Measurements from ENCODE around the gene L3MBTL3. TPM values are rescaled to one million over a fixed set of nuclear protein-coding genes. Genes with fewer than 3 reads are reported as not detected.

The L3MBTL3 gene
- total and polyA plus RNA-seq, 4 experiments from 2014 or later: 2.6 to 44.1 (median 24.3) TPM

- Mint-ChIP-seq H3K4me1 (peaks cover 13 to 18% (median 16%) of the 10 kb centered on the region in 4 donors), H3K27me3 (no peaks in the 10 kb centered on the region), H3K9me3 (no peaks in the 10 kb centered on the region), H3K27ac (peak overlapping the region in 2 of 7 donors; percentile 1 to 43), H3K4me3 (no peak overlapping the region), H3K36me3 (peaks cover 57 to 71% of the 10 kb centered on the region in 2 donors)
- H3K27ac ChIP-seq (ENCODE audit: low read depth, low read length): no peak overlapping the region
- no peak overlapping the region for H3K4me3 ChIP-seq (ENCODE audit: low read length in 2 of 2)
- peaks cover 50% of the 10 kb centered on the region for H3K36me3 ChIP-seq (ENCODE audit: insufficient read depth, low read length)
- H3K9me3 ChIP-seq (ENCODE audit: control insufficient read depth in 1 of 2, low read length in 2 of 2): no peaks in the 10 kb centered on the region
- no peak for DNase-seq
- H3K27me3 ChIP-seq (ENCODE audit: insufficient read depth, low read length): no peaks in the 10 kb centered on the region
- H3K4me1 ChIP-seq (ENCODE audit: insufficient read depth, low read length): no peaks in the 10 kb centered on the region
- ChIA-PET CTCF (ENCODE audit: partially characterized antibody) (interaction anchor here (0.8 kb wide), 1 partner anchor 15 kb away, joined by 3 read pairs; no protein-coding TSS in a partner anchor), POLR2A (ENCODE audit: partially characterized antibody) (no interaction called here)
- intact Hi-C loops (cut with micrococcal nuclease): no loop called here
These were observed 31.8 kb downstream of the L3MBTL3 start for GRCh38 chr6:130050230-130050629.

GRCh38 chr6:130054725-130055124 lies 36.3 kb downstream of the L3MBTL3 start:
- Histone ChIP-seq H3K4me3 (ENCODE audit: low read length in 2 of 2) (no peak overlapping the region), H3K4me1 (ENCODE audit: insufficient read depth, low read length) (peaks cover 7% of the 10 kb centered on the region), H3K36me3 (ENCODE audit: insufficient read depth, low read length) (peaks cover 71% of the 10 kb centered on the region), H3K27ac (ENCODE audit: low read depth, low read length) (no peak overlapping the region), H3K9me3 (ENCODE audit: control insufficient read depth in 1 of 2, low read length in 2 of 2) (no peaks in the 10 kb centered on the region), H3K27me3 (ENCODE audit: insufficient read depth, low read length) (no peaks in the 10 kb centered on the region)
- ChIA-PET POLR2A (ENCODE audit: partially characterized antibody) (no interaction called here), CTCF (ENCODE audit: partially characterized antibody) (no interaction called here)
- Mint-ChIP-seq H3K27me3 (no peaks in the 10 kb centered on the region), H3K9me3 (no peaks in the 10 kb centered on the region), H3K4me3 (no peak overlapping the region), H3K27ac (peak overlapping the region in 6 of 7 donors; percentile 8 to 74 (median 49)), H3K4me1 (peaks cover 23 to 28% (median 26%) of the 10 kb centered on the region in 4 donors), H3K36me3 (peaks cover 76 to 78% of the 10 kb centered on the region in 2 donors)
- intact Hi-C loops (cut with micrococcal nuclease): no loop called here
- DNase-seq: no peak

- no peaks in the 10 kb centered on the region for H3K27me3 ChIP-seq (ENCODE audit: insufficient read depth, low read length)
- H3K4me3 ChIP-seq (ENCODE audit: low read length in 2 of 2): no peak overlapping the region
- H3K27me3 Mint-ChIP-seq: no peaks in the 10 kb centered on the region
- no peak overlapping the region for H3K4me3 Mint-ChIP-seq
- peaks cover 70 to 75% of the 10 kb centered on the region in 2 donors for H3K36me3 Mint-ChIP-seq
- POLR2A ChIA-PET (ENCODE audit: partially characterized antibody): no interaction called here
- no peak for DNase-seq
- H3K4me1 ChIP-seq (ENCODE audit: insufficient read depth, low read length): peaks cover 7% of the 10 kb centered on the region
- intact Hi-C loops (cut with micrococcal nuclease): no loop called here
- H3K27ac ChIP-seq (ENCODE audit: low read depth, low read length): no peak overlapping the region
- H3K4me1 Mint-ChIP-seq: peaks cover 23 to 28% (median 25%) of the 10 kb centered on the region in 4 donors
- peaks cover 71% of the 10 kb centered on the region for H3K36me3 ChIP-seq (ENCODE audit: insufficient read depth, low read length)
- H3K9me3 ChIP-seq (ENCODE audit: control insufficient read depth in 1 of 2, low read length in 2 of 2): no peaks in the 10 kb centered on the region
- CTCF ChIA-PET (ENCODE audit: partially characterized antibody): no interaction called here
- peak overlapping the region in 3 of 7 donors; percentile 52 to 64 (median 60) for H3K27ac Mint-ChIP-seq
- H3K9me3 Mint-ChIP-seq: no peaks in the 10 kb centered on the region
These were observed 36.9 kb downstream of the L3MBTL3 start for GRCh38 chr6:130055271-130055670.

GRCh38 chr6:130057495-130057894 lies 39.1 kb downstream of the L3MBTL3 start:
- Mint-ChIP-seq H3K27me3 (no peaks in the 10 kb centered on the region), H3K27ac (peak overlapping the region in 3 of 7 donors; percentile 74 to 91 (median 80)), H3K4me1 (peaks cover 23 to 27% (median 24%) of the 10 kb centered on the region in 4 donors), H3K9me3 (no peaks in the 10 kb centered on the region), H3K36me3 (peaks cover 58 to 69% of the 10 kb centered on the region in 2 donors), H3K4me3 (no peak overlapping the region)
- Histone ChIP-seq H3K27me3 (ENCODE audit: insufficient read depth, low read length) (no peaks in the 10 kb centered on the region), H3K4me1 (ENCODE audit: insufficient read depth, low read length) (peaks cover 7% of the 10 kb centered on the region), H3K27ac (ENCODE audit: low read depth, low read length) (no peak overlapping the region), H3K4me3 (ENCODE audit: low read length in 2 of 2) (no peak overlapping the region), H3K9me3 (ENCODE audit: control insufficient read depth in 1 of 2, low read length in 2 of 2) (no peaks in the 10 kb centered on the region), H3K36me3 (ENCODE audit: insufficient read depth, low read length) (peaks cover 58% of the 10 kb centered on the region)
- intact Hi-C loops (cut with micrococcal nuclease): no loop called here
- DNase-seq: no peak
- ChIA-PET CTCF (ENCODE audit: partially characterized antibody) (interaction anchor here (0.8 to 2.0 kb wide), 2 partner anchors 15 to 225 kb away, joined by 3 to 5 read pairs; no protein-coding TSS in a partner anchor), POLR2A (ENCODE audit: partially characterized antibody) (no interaction called here)

GRCh38 chr6:130063806-130064205 lies 45.4 kb downstream of the L3MBTL3 start:
- H3K27ac Mint-ChIP-seq: peak overlapping the region in 3 of 7 donors; percentile 38 to 80 (median 49)
- H3K4me1 ChIP-seq (ENCODE audit: insufficient read depth, low read length): no peaks in the 10 kb centered on the region
- POLR2A ChIA-PET (ENCODE audit: partially characterized antibody): no interaction called here
- no peak overlapping the region for H3K27ac ChIP-seq (ENCODE audit: low read depth, low read length)
- no peak for DNase-seq
- no peak overlapping the region for H3K4me3 Mint-ChIP-seq
- H3K9me3 Mint-ChIP-seq: no peaks in the 10 kb centered on the region
- no peaks in the 10 kb centered on the region for H3K27me3 Mint-ChIP-seq
- peaks cover 25% of the 10 kb centered on the region for H3K36me3 ChIP-seq (ENCODE audit: insufficient read depth, low read length)
- no peaks in the 10 kb centered on the region for H3K27me3 ChIP-seq (ENCODE audit: insufficient read depth, low read length)
- intact Hi-C loops (cut with micrococcal nuclease): no loop called here
- H3K4me3 ChIP-seq (ENCODE audit: low read length in 2 of 2): no peak overlapping the region
- H3K9me3 ChIP-seq (ENCODE audit: control insufficient read depth in 1 of 2, low read length in 2 of 2): no peaks in the 10 kb centered on the region
- CTCF ChIA-PET (ENCODE audit: partially characterized antibody): interaction anchor here (1.5 to 1.8 kb wide), 2 partner anchors 12 to 218 kb away, joined by 4 to 6 read pairs; no protein-coding TSS in a partner anchor
- peaks cover 41 to 68% of the 10 kb centered on the region in 2 donors for H3K36me3 Mint-ChIP-seq
- peaks cover 0 to 16% (median 9%) of the 10 kb centered on the region in 4 donors for H3K4me1 Mint-ChIP-seq

GRCh38 chr6:130065609-130066156 lies 47.3 kb downstream of the L3MBTL3 start:
- H3K27ac Mint-ChIP-seq: peak overlapping the region in 3 of 7 donors; percentile 33 to 76 (median 74)
- no peak overlapping the region for H3K4me3 Mint-ChIP-seq
- CTCF ChIA-PET (ENCODE audit: partially characterized antibody): interaction anchor here (0.8 kb wide), 1 partner anchor 217 kb away, joined by 3 read pairs; no protein-coding TSS in a partner anchor
- H3K36me3 Mint-ChIP-seq: peaks cover 43 to 73% of the 10 kb centered on the region in 2 donors
- Histone ChIP-seq H3K27me3 (ENCODE audit: insufficient read depth, low read length) (no peaks in the 10 kb centered on the region), H3K27ac (ENCODE audit: low read depth, low read length) (no peak overlapping the region), H3K4me3 (ENCODE audit: low read length in 2 of 2) (no peak overlapping the region), H3K4me1 (ENCODE audit: insufficient read depth, low read length) (peaks cover 2% of the 10 kb centered on the region), H3K36me3 (ENCODE audit: insufficient read depth, low read length) (peaks cover 10% of the 10 kb centered on the region), H3K9me3 (ENCODE audit: control insufficient read depth in 1 of 2, low read length in 2 of 2) (no peaks in the 10 kb centered on the region)
- H3K27me3 Mint-ChIP-seq: no peaks in the 10 kb centered on the region
- POLR2A ChIA-PET (ENCODE audit: partially characterized antibody): no interaction called here
- H3K4me1 Mint-ChIP-seq: peaks cover 17 to 25% (median 20%) of the 10 kb centered on the region in 4 donors
- no peaks in the 10 kb centered on the region for H3K9me3 Mint-ChIP-seq
- DNase-seq: no peak
- intact Hi-C loops (cut with micrococcal nuclease): no loop called here

GRCh38 chr6:130069485-130069884 lies 51.1 kb downstream of the L3MBTL3 start:
- peak overlapping the region in 3 of 7 donors; percentile 43 to 73 (median 68) for H3K27ac Mint-ChIP-seq
- H3K4me1 ChIP-seq (ENCODE audit: insufficient read depth, low read length): peaks cover 8% of the 10 kb centered on the region
- peaks cover 12 to 24% (median 18%) of the 10 kb centered on the region in 4 donors for H3K4me1 Mint-ChIP-seq
- H3K36me3 ChIP-seq (ENCODE audit: insufficient read depth, low read length): no peaks in the 10 kb centered on the region
- H3K9me3 ChIP-seq (ENCODE audit: control insufficient read depth in 1 of 2, low read length in 2 of 2): no peaks in the 10 kb centered on the region
- intact Hi-C loops (cut with micrococcal nuclease): no loop called here
- H3K27ac ChIP-seq (ENCODE audit: low read depth, low read length): no peak overlapping the region
- peaks cover 36 to 51% of the 10 kb centered on the region in 2 donors for H3K36me3 Mint-ChIP-seq
- CTCF ChIA-PET (ENCODE audit: partially characterized antibody): interaction anchor here (0.9 kb wide), 1 partner anchor 213 kb away, joined by 3 read pairs; no protein-coding TSS in a partner anchor
- DNase-seq: no peak
- POLR2A ChIA-PET (ENCODE audit: partially characterized antibody): interaction anchor here (1.9 kb wide), 1 partner anchor 22 kb away, joined by 4 read pairs; no protein-coding TSS in a partner anchor
- H3K27me3 Mint-ChIP-seq: no peaks in the 10 kb centered on the region
- no peak overlapping the region for H3K4me3 Mint-ChIP-seq
- no peaks in the 10 kb centered on the region for H3K27me3 ChIP-seq (ENCODE audit: insufficient read depth, low read length)
- H3K9me3 Mint-ChIP-seq: no peaks in the 10 kb centered on the region
- no peak overlapping the region for H3K4me3 ChIP-seq (ENCODE audit: low read length in 2 of 2)
